HG03064 (cell line): ENCODE data around the gene DZIP3.
"Not testable (repeated sequence)": the region's sequence is repeated elsewhere in the genome, so short reads cannot be mapped to it uniquely, and the experiment has no call there.

Source experiments
- ATAC-seq: cut with Tn5 transposase; IDR thresholded peaks from one replicate; pipeline ENCODE4 v1.9.1; 2021; ENCODE audit warnings: low read depth; ENCODE audit not compliant: unreplicated experiment

The DZIP3 gene

DNA sequence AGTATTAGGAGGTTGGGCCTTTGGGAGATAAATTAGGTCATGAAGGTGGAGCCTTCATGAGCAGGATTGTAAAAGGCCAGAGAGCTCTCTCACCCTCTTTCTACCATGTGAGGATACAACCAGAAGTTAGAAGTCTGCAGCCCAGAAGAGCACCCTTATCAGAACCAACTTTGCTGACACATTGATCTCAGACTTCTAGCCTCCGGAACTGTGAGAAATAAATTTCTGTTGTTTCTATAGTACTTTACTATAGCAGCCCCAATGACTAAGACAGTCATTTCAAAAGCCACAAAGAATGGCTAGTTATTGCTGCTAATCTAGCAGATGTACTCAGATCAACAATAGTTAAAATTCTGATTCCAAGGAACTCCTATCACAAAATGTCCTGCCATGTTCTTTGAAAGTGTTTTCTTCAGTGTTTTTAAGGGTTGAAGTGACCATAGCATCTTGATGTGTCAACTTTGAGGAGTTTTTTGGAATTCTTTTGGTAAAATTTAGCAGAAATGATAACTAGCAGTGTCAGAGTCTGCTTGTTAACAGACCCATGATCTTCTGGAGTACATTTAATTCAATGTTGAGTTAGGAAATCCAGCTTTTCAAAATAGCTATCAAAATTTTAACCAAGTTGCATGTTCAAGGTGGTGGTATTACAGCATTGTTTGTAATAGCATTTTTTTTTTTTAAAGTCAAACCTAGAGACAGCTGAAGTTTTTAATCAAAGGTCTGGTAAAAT, 10.3 kb downstream of the DZIP3 start:
- ATAC-seq = no peak

DNA sequence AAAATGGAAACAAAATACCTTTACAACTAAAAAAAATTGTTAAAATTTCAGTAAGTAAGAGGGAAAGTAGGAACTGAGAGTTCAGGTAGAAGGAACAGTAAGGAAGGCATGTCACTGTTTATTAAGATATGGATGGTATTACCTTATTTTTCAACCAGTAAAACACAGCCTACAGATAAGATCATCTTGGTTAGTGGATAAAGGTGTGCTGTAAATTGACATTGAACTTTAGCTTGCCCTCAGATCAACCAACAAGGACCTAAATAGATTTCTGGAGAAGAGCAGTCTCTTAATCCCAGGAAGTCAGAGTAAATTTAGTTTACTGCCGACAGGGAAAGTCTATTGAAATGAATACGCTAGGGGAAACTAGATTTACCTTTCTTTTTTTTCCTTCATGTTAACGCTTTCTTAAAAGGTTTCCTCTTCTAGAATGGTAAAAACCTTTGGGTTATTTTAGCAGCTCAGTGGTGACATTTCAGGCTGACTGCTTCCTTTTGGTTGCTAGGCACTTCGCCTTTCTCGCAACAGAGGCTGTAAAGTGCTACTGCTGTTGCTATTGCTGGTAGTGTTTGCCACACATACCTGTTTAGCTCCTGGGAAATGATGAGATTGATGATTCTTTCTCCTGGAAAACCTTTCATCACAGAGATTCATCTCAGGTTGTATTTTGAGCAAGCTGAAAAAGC, 12.9 kb downstream of the DZIP3 start:
- peak; percentile 80 for ATAC-seq

DNA sequence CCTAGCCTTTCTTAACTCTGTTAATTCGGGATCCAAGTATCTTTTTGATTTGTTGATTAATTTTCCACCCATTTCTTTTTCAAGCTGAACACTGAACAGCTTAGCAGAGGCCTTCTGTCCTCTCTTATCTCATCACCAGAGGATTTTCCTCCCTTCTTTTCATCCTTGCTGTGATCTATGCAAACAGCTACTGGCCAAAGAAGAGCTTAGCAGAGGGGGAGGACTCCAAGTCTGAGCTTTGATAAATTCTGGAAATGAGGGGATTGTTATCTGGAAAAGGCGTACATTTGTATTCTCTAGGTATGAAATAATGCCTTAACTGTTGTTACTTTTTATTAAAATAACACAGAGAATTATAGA, 13.4 kb downstream of the DZIP3 start:
- ATAC-seq = peak; percentile 2

DNA sequence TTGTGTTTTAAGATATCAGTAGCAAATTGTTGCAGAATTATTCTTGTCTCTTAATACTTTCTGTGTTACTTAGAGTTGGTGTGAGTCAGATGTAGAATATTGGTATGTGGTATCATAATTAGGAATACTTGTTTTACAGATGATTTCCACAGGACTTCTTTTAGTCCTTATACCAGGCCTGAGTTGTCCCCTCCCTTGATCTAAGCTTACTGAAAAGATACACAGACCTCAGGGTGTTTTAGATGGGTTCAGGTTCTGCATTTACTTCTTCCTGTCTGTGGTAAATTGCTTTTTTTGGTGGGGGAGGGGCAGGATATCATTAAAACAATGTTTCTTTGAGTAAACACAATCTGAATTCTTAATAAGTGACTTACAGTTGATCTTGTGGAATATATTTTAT, 14.2 kb downstream of the DZIP3 start:
- ATAC-seq = no peak

DNA sequence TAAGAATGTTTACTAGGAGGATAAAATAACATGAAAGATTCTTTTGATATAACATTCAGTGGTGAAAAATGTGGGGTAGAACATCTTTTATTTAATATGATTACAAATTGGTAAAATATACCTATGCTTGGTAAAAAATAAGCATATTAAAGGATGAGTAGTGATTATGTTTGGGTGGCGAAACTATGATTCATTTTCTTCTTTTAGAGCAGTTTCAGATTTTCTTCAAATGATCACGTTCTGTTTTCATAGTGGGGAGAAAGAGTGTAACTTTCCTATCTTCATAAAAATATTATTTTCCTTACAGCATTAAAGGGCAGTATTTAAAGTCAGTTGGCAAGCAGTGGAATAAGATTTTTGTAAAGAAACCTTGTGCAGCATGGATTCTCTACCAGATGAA, 15.5 kb downstream of the DZIP3 start:
- no peak for ATAC-seq

DNA sequence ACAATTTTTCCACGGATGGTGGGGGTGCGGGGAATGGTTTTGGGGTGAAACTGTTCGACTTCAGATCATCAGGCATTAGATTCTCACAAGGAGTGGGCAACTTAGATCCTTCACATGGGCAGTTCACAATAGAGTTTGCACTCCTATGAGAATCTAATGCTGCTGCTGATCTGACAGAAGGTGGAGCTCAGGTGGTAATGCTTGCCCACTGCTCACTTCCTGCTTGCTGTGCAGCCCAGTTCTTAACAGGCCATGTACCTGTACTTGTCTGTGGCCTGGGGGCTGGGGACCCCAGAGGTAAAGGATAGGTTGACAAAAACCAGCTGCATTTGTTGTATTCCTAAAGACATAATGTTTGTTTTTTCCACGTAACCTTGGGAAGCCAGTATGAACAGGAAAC, 16.0 kb downstream of the DZIP3 start:
- no peak for ATAC-seq

DNA sequence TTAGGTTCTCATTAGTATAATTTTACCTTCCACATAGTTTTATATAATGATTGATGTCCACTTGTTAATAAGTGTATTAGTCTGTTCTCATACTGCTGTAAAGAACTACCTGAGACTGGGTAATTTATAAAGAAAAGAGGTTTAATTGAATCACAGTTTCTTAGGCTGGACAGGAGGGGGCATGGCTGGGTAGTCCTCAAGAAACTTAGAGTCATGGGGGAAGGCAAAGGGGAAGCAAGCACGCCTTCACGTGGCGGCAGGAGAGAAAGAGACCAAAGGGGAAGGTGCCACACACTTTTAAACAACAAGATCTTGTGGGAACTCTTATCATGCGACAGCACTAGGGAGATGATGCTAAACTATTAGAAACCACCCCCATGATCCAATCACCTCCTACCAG, 19.2 kb downstream of the DZIP3 start:
- no peak for ATAC-seq

DNA sequence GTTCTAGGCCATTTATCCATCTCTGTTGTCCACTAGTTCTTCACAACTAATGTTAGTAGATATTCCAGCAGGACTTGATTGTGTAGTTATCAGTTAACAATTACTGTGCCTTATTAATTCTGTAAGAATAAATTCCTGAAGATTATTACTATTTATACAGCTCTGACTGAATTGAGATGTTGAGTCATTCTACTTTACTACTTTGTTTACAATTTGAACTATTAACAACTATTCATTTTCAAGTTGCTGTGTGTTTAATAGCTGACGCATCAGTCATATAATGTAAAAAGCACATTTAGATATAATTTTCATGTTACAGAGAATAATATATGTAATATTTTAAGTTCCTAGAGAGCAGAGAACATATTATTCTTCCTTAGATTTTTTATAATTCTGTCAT, 21.1 kb downstream of the DZIP3 start:
- no peak for ATAC-seq

DNA sequence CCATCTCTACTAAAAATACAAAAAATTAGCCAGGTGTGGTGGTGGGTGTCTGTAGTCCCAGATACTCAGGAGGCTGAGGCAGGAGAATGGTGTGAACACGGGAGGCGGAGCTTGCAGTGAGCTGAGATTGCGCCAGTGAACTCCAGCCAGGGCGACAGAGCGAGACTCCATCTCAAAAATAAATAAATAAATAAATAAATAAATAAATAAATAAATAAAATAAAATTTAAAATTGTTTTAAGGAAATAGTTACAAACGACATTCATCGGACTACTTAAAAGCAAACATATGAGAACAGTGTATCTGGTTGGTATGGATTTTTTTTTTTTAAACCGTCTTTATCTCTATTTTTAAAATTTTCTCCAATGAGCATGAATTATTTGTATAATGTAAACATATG, 26.6 kb downstream of the DZIP3 start:
- not testable (repeated sequence) for ATAC-seq

DNA sequence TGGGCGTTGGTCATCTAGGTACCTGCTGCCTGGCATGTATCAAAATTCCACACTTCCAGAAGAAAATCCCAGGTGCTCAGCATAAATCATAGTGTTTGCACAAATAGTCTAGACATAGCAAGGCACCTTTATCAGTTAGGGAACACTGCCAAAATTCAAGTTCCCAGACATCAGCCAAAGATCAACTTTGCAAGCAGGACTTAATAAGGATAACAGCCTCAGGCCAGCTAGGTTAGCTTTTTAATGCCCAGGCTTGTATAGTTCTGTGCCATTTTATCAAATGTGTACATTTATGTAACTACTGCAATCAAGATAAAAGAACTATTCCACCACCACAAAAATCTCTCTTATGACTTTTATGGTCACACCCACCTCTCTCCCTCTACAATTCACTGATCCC, 30.7 kb downstream of the DZIP3 start:
- no peak for ATAC-seq

DNA sequence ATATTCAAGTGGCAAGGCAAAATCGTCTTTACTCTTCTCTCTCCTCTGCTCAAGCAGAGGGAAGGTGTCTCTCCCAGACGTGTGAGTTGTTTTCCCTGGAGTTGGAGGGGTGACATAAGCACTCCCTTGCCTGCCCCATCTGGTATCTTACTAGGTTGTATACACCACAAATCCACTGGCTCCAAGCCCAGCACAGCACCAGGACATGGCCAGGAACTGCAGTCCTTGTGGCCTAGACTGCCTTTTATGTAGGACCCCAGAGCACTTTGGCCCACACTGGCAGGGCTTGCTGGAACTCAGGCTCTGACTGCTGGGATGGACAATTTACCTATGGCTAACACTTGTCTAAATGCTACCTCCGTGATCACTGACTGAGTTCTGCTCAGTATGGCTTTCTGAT, 34.0 kb downstream of the DZIP3 start:
- no peak for ATAC-seq

DNA sequence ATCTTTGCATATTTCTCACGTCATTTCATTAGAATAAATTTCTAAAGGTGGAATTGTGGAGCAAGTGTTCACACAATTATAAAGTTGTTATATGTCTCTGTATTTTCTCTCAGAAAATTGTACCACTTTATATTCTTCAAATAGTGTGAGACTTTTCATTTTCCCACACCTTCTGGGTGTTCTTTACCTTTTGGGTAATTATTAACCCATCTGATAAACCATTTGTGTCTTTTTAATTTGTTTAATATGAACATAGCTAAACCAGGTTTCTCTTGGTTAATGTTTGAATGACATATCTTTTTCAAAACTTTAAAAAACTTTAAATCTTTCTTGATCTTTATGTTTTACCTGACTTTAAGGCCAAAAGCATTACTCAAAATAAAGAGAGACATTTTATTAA, 40.5 kb downstream of the DZIP3 start:
- ATAC-seq = no peak

DNA sequence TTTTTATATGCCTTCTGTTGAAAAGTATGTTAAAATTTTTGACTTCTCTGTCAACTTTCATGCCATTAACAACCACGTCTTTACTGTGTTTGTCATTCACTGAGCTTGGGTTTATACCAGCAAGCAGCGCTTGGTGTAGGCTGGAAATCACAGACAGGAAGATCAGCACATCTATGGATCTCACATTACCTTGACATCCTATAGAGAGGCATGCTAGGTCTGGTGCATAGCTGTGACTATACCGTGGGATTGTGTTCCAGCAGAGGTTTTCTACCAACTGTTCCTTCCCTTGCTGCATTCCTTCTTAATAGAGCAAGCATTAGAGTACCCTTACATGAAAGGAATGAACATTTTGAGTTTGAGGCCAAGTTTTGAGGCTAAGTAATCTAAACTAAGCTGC, 53.0 kb downstream of the DZIP3 start:
- ATAC-seq = no peak

DNA sequence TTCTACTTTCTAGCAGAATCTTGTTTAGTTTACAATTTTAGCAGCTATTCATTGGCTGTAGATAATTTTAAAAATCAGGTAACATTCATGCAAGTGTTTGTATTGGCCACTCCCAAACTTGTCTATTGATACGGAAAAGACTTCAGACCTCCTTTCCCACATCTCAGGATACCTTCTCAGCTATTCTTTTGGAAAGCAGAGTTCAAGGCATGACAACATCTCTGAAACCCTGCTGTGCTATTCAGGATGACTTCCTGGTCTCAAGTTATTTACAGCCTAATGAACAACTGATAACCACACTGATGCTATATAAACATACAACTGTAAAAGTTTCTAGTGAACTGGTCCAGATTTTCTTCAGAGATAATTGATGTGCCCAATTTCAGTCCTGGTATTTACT, 55.8 kb downstream of the DZIP3 start:
- no peak for ATAC-seq

DNA sequence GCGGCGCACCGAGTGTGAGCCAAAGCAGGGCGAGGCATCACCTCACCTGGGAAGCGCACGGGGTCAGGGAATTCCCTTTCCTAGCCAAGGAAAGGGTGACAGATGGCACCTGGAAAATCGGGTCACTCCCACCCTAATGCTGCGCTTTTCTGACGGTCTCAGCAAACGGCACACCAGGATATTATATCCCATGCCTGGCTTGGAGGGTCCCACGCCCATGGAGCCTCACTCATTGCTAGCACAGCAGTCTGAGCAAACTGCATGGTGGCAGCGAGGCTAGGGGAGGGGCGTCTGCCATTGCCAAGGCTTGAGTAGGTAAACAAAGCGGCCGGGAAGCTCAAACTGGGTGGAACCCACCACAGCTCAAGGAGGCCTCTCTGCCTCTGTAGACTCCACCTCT, 66.1 kb downstream of the DZIP3 start:
- not testable (repeated sequence) for ATAC-seq

DNA sequence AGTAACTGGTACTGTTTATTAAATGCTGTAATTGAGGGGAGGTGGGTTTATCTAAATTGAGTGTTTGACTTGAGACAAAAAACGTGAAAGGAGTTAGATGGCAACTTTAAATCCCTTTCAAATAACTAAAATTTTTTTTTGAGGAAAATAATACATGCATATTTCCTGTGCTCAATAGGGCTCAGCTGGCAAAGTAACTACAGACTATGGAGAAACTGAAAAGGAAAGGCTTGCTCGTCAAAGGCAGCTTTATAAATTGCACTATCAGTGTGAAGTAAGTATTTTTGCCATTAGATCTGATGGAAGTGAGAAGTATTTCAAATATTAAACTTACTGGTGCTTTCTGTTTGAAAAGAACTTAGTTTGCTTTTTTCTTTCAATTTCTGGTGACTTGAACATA, 72.2 kb downstream of the DZIP3 start:
- ATAC-seq = no peak

DNA sequence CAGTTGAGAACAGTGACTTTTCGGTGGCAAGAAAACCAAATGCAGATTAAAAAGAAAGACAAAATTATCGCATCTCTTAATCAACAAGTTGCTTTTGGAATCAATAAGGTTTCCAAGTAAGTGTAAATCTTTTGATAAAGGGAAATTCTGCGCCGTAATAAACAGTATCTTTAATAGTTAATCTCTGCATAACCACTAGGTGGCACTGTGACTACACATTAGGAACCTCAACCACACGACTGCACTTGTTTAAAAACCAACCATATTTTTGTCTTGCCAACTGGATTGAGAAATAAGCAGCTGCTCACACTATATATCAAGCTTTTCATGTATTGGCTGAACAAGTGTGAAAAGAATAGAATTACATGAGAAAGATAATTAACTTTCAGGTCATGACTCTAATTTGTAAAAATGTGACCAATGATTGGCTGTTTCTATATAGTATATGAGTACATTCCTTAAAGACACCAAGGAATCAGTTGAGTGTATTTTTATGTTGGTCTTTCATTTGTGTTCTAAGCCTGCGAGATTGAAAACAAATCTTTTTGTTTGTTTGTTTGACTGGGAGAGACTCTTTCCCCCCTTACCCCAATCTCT, 72.7 kb downstream of the DZIP3 start:
- ATAC-seq = no peak

DNA sequence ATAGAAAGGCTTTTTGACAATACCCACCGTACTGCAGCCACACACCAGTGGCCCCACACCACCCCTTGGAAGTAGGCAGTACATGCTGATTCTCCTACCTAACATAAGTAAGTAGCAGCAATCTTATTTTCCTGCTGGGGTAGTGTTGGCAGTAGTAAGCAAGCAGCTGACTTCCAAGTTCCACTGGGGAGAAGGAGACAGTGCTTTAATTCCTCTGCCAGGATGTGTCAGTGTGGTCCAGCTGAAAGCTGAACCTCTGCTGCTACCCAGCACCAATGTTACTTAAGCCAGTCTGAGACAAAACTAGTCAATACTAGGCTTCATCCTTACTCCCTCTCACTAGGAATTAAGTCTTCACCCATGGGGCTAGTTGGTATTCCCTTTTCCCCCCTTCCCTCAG, 74.7 kb downstream of the DZIP3 start:
- ATAC-seq = no peak

DNA sequence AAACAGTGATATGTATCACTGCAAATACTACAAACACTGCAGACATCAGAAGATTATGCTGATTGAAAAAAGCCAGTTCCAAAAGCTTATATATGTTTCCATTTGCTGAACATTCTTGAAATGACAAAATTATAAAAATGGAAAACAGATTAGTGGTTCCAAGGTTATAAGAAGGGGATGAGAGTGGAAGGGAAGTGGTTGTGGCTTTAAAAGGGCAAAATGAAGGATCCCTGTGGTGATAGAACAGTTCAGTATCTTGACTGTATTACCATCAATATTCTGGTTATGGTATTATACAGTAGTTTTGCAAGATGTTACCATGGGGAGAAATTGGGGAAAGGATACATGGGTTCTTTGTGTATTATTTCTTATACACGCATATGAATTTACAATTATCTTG, 77.8 kb downstream of the DZIP3 start:
- ATAC-seq = no peak

DNA sequence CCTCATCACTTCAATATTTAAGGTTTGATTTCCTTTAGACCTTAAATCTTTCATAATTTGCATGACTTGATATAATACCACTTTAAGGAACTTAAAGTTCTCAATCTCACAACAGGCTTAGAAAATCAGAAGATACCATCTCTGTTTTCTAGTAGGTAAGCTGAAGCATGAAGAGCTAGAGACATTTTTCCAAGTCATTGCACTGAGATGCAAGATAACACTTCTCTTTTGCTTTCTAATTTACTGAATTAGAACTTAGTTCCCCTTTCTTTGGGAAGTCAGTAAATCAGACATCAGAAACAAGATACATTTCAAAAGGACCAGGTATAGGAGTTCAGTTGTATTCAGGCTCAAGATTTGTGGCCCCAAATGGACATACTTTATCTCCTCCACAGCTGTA, 79.7 kb downstream of the DZIP3 start:
- ATAC-seq = no peak

DNA sequence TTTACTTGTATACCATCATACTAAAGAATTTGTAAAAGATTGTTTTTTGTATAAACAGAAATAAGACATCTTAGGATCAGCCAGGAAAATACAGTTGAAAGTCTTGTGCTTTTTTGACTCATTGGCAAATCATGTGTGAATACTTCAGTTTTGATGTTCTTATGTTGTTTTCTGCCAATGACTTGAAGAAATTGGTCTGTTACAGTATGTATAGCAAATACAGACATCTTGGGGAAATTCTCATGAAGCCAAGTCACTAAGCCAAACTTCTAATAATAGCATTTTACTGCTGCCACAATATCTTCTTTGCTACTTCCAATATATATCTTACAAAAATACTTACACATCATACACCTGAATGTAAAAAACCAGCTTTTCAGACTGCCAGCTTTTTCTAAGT, 83.2 kb downstream of the DZIP3 start:
- no peak for ATAC-seq

DNA sequence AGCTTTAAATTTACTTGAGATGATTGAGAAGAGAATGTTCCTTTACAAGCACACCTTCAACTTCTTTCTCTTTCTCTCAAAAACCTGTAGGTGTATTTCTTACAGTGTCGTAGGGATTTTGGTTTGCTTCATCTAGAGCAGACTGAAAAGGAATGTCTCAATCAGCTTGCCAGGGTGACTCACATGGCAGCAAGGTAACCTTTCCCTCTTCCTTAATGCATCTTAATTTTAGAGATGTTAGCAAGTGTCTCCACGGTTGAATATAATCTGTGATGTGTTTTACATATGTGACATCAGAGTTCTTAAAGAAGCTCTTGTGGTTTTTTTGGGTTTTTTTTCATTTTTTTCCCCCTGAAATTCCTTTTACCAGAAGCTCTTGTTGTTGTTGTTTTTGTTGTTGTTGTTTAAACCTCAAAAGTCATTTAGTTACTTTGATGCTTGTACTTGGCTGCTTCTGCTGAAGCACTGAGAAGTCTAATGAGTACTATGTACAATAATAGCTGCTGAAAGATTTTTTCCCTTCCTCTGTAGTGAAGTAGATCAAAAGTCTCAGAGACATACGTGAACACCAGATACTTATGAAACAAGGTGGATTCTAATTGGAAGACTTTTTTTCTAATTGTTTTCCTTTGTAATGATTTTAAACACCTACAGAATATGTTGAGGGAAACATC, 84.6 kb downstream of the DZIP3 start:
- no peak for ATAC-seq
